DMS53 (cell line): ENCODE measurements around the gene HAUS7.

ENCODE experiments used
- DNase-seq: peaks from one replicate; lab custom pipeline; 2025; lab: John Stamatoyannopoulos, UW

Gene HAUS7

DNA sequence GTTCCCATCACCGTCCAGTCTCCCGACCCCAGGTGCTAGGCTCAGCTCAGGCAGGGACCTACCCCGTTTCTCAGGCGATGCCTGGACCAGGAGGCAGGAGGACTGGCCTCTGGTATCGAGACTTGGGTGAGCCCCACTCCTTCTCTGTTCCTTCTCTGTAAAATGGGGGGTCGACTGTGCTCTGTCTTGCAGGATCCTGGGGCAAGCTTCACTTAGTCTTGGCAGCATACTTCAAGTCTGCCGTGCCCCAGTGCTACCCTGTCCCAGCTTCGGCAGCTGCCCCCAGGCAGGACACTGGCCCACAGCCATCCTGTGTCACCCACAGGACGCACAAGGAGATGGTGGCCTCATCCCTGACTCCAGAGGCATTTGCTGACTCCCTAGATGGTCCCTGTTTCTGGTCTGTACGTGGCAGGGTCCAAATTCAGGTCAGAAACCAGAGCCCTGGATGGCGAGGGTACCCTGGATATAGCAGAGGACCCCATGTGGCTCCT, 7.0 kb upstream of the HAUS7 start:
- DNase-seq = no peak

DNA sequence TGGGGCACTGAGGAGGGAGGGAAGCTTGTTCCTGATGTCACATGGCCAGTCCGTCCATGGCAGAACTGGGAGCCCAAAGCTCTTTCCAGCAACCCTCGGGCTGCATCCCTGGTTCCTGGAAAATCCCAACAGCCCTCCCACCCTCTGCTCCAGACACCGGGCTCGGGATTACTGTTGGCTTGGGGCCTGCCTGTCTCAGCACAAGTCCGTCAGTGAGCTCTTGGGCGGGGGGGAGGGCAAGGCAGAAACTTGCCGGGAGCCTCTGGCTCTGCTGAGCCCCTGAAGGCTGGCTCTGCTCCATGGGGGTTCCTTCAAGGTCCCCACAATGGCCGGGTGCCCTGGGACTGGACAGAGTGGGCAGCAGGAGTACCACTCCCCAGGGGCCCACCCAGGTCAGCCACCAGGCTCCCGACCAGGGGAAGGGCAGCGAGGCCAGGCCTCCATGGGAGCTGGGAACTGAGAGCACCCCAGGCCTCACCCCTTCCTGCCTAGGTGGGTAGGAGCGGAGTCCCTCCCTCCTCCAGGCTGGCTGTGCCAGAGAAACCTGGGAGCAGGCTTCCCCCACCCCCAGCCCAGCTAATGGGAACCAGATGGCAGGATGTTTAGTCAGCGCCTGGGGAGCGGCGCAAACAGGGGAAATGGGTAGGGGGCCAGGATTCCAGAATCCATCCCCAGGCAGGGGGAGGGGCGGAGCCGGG, 6.4 kb upstream of the HAUS7 start:
- no peak for DNase-seq

DNA sequence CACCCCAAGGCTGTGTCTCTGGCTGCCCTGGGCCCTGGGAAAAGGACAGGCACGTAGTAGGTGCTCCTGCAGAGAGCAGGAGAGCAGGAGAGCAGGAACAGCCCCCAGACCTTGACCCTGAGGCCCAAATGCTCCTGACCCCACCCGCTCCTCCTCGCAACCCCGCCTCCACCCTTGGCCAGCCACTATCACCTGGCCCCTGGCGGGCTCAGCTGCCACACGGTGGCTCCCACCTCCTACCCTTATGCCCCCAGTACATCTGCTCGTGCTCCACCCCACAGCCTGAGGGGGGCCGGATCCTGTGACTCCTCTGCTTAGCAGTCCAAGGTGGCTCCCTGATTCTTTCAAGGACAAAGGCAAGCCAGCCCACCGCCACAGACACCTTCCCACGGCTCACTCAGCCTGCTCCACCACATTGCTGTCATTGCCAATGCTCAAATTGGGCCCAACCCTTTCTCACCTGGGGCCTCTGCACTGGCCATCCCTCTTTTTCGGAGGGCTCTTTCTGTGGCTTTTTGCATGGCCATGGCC, 5.4 kb upstream of the HAUS7 start:
- no peak for DNase-seq

DNA sequence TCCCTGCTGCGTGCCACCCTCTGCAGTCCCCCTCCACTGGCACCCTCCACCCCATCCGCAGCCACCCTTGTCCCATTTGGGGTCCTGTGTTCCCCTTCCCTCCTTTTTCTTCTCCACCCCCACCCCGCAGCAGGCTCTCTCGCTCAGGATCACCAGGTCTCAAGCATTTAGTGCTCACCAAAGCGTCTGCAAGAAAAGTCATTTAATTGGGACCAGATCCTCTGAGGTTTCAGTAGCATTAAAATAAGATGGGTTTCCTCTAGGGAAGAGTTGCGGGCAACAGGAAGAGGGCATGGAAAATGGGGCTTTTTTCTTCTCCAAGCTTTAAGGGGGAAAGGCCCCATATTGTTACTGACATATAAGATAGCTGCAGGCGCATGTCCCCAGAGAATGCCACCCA, 4.9 kb upstream of the HAUS7 start:
- no peak for DNase-seq

DNA sequence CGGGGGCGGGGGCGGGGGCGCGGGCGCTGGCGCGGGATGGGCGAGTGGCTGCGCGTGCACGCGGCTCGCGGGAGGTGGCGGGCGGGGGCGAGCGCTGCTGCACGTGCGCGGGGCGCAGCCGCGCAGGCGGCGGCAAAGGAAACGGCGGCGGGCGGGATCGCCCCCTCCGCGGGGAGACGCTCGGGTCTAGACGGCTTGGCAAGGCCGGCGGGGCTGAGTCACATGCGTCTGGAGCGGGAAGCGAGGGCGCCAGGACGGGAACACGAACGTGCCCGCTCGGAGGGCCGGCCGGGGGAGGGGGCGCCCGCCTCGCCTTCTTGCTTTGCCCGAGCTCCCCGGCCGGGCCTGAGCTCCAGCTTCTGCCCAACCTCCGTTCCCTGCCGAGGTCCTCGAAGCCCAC, 4.3 kb upstream of the HAUS7 start:
- peak; percentile 61 for DNase-seq

DNA sequence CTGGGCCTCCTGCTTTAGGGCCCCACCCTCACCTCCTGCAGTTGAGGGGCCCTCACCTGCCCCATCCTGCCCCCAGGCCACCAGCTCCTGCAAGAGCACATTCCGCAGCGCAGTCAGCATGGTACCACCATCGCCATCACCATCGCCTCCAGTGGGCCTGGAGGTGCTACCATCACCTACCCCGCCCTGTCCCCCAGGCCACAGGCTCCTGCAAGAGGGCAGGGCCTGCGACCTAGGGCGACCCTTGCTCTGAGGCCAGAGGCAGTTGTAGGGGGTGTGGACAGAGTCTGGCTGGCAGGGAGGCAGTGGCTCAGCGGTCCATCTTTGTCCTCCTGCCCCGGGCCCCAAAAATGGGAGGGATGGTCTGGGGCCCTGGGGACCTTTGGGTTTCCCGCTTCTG, 3.9 kb upstream of the HAUS7 start:
- no peak for DNase-seq

DNA sequence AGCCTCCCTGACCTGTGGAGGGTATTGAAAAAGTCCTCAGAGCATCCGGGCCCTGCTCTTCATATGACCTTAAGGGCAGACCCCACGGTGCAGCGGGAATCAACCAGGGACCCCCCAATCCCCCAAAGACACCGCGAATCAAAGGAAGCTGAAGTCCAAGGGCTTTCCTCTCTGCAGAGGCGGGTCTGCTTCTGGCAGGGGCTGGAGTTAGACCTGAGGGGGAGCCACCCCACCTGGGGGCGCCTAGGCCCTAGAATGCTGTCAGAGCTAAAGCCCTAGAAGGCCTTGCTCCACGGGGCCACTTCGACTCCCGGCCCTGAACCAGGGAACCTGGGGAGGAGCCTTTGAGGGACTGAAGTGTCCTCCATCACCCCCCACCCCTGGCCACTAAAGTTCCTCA, 2.8 kb upstream of the HAUS7 start:
- DNase-seq = no peak

DNA sequence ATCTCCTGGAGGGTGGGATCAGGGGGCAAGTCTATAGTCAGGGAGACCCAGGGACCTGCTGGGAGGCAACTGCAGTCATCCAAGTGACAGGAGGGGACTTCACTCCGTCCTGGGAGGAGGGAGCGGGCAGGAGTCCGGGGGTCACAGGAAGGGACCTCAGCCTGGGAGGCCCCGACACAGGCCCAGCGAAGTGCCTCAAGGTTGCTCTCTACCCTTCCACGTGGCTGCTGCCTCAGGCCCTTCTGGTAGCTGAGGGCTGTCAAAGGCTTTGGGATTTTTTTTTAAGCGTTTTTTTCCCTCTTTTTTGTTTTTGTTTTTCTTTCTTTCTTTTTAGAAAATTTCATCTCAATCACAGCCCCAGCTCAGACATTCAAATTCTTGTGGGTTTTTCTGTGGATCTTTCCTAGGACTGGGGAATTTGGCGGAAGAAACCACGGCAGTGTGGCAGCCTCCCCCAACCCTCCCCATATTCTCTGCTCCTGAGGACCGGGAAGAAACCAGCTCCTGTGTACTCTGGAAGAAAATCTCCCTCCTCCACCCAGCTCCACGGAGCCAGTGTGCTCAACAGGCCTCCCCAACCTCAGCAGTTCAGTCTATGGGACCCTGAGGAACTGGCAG, 1.4 kb upstream of the HAUS7 start:
- DNase-seq = no peak

DNA sequence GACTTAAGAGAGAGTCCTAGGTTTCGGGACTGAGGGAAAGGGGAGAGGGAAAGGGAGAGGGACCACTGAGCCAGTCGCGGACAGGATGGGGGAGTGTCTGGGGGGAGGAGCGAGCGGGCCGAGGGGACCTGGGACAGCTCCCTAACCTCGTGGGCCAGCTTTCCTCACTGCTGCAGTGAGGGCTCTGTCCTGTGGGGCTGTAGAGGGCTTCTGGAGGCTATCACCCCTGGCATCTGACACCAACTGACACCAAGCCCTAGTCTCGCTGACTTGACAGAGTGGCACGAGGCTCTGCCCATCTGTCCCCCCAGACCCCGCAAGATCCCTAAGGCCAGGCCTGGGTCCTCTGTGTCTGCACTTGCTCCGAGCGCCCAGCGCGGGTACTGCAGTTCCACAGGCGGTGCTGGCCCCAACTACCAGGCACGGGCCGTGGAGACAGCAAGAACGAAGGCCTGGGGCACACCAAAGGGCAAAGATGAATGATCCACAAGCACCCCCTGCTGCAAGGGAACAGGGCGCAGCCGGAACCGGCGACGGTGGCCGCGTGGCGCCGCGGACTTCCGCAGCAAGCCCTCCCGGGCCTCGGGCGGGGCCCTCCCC, 465 bp downstream of the HAUS7 start:
- peak; percentile 76 for DNase-seq

DNA sequence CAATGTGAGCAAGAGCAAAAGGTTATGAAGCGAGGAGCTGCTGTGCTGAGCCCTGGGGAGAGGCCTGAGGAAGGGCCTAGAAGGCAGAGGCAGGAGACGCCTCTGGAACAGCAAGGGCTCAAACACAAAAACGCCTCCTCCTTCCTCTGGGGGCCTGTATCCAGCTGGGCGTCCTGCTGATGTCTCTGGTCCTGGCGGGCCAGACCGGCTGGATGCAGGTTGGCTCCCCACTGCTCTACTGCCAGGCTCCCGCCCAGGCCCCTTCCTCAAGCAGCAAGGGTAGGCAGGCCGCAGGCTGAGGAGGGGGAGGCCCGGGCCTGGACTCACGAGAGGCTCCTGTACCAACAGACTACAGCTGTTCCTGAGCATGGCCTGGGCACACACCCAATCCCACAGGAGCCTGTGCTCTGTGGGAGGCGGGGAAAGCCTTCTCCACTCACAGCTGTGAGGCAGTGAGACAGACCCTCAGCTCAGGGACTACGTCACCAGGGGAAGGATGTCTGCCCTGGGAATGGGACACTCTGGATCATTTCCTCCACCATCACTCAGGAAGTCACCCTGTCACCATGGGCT, 2.3 kb downstream of the HAUS7 start:
- DNase-seq = no peak

DNA sequence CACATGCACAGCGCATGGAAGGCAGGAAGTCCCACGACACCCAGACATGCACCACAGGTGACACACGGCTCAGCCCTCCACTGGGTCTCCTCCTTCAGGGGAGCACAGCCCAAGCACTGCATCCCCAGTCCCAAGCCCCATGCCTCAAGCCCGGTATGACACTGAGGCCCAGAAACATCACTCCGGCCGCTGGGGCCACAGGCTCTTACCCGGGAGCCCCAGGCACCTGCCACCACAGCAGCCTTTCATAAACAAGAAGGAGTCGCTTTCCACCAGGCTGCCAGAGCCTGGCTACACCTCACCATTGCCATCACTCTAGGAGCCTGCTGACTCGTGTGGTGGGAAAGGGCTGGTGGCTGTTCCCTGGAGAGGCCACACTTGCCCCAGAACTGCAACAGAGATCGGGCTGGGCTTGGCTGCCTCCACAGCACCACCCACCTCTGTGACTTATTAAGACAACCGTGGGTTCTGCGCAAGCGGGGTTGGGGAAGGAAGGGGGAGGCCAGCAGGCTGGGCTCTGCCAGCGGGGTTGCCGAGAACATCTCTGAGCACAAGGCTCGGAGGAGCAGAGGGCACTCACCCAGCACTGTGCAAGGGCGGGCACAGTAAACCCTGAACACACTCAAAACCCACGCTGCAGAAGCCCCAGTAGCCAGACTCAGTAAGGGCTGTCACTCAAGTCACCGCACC, 4.5 kb downstream of the HAUS7 start:
- no peak for DNase-seq

DNA sequence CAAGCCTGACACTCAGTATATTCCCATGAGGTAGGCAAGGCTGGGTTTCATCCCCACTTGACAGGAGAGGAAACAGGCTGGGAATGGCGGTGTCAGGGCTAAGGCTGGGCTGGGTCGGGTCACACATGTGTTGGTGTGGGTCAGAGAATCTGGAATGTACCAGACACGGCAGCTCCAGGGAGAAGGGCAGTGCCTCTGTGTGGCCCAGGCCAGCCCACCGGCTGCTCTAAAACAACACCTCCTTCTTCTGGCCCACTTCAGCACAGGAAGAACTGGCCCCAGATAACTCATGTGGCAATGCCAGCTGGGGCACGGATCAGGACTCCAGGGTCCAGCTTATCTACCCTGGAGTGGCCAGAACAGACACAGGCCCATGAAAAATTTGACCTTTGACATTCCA, 6.3 kb downstream of the HAUS7 start:
- DNase-seq = no peak

DNA sequence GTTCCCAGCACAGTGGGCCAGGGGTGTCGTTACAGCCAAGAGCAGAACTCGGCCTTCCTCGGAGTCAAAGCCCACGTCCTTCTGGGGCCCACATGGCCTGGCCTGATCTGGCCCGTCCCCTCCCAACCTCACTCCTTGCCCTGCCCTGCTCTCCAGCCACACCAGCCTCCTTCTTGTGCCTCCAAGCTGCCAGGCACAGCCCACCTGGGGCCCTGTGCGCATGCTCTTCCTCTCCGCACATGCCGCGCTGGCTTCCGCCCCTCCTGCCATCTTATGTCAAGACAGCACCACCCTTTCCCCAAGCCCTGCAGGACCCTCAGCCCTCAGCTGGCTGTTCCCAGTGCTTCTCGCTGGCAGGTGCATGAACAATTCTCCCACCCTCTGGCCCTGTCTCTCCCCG, 6.8 kb downstream of the HAUS7 start:
- DNase-seq = no peak

DNA sequence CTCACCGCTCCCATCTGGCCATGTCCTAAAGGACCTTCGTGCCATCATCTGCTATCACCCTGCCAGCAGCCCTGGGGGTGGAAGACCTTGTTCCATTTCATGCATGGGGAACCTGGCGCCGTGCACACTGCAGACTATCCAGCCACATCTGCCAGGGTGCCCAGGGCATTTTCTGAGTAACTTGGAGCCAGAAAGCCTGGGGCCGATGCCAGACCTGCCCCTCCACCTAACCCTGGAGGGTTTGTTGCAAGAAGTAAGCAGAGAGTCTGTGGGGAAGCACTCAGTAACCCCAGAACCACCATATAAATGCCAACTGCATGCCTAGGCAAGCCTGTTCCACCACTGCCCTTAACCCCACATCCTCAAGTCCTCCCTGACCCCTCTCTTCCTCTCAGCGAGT, 7.3 kb downstream of the HAUS7 start:
- no peak for DNase-seq

DNA sequence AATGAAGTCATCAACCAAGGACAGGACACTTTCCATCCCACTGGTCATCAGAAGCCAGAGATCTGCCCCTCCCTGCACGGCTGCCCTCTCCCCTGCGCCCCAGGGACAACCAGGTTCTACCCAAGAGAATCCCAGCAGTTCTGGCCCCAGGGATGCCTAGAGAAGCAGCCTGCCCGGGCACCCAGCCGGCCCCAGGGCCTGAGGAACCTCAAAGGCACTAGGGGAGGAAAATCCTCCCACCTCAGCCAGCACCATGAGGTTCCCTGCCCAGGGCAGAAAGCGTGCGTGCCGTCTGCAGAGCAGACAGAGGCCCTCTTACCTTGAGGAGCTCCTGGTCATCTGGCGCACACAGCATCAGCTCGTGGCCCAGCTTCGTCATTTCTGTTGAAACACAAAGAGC, 8.1 kb downstream of the HAUS7 start:
- no peak for DNase-seq

DNA sequence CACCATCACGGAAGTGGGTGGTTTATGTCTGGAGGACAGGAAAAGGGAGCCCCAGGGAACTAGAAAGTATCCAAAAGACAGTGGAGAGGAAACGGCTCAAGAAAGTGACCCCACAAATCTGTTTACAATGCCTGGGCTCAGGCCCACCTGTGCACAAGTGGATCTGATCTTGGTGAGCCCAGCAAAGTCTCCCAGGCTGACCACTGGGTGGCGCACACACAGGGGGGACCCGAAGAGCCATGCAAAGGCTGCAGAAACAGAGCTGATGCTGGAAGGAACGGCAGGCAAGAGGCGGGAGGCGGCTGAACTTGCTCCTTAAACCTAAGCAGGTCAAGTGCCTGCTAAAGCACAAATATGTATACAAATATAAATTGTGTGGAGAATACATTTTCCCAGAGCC, 9.6 kb downstream of the HAUS7 start:
- peak; percentile 65 for DNase-seq

DNA sequence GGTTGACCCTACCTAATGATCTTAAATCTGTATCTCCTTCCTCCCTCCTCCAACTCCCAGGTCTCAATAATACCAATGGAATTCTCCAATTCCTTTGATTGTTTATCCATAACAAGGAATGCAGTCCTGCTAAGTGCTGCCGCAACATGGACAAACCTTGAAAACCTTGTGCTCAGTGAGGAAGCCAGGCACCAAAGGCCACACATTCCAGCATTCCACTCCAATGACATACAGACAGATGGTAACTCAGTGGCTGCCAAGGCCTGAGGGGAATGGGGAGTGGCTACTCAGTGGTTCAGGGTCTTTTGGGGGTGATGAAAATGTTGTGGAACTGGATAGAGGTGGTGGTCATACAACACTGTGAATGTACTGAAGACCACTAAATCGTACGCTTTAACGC, 10.4 kb downstream of the HAUS7 start:
- no peak for DNase-seq

DNA sequence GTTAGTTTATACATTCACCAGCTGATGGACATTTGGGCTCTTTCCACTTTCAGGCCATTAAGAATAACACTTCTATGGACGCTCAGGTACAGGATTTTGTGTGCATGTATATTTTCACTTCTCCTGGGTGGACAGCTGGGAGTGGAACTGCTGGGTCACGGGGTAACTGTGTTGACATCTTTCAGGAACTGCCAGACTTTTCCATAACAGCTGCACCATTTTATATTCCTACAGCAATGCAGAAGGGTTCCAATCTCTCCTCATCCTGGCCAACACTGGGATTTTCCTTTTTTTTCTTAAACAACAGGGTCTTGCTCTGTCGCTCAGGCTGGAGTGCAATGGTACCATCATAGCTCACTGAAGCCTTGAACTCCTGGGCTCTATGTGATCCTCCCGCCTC, 11.9 kb downstream of the HAUS7 start:
- no peak for DNase-seq

DNA sequence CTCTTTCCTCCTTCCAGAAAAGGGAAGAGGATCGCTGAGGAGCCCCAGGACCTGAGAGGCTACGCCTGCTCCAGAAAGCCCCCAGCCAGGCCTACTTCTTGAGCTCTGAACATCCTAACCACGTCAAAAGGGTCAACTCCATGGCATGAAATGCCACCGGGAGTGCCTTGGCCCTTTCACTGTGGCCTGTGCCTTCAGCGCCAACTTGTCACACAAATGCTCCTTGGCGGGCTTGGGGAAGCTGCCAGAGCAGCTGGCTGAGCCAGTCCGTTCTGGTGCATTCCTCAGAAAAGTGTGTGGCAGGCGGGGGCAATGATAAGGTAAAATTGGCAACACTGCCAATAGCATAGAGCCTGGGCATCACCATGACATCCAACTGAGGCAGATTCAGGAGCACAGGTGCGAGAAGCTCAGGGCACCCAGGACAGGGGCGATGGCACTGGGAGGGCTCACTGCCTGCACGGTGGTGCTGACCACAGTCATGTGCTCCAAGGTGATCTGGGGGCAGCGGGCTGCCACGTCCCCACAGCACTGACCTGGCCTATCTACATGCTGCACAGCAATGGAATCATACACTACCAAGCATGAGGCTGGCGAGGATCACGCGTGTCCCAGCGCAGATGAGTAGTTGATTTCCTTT, 12.4 kb downstream of the HAUS7 start:
- DNase-seq = no peak

DNA sequence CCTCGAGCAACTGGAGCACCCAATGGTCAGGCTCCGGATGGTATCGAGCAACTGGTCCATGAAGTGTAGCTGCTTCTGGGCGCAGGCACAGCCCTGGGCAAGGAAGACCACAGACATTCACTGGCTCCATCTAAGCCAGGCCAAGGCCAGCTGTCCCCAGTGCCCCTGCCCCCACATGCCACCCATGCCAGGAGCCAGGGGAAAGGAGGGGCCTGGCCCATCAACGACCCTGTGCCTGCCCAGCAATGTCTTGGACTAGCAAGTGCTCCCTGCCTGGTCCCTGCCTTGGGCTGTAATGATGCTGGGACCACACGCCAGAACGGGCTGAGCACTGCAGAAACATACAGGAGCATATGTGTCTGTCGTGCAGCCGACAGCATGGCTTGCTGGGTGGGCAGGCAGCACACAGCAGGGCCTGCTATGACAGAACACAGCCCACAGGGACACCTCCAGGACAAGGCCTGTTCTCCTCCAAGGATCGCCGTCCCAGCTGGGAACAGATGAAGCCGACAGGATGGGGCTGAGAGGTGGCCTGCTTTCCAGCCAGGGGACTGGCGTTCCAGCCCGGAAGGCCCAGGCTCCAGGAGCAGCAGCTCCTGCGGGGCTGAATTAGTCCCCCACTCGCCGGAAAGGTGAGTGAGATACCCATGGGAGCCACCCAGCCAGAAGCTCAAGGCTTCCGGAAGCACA, 13.1 kb downstream of the HAUS7 start:
- DNase-seq = no peak

DNA sequence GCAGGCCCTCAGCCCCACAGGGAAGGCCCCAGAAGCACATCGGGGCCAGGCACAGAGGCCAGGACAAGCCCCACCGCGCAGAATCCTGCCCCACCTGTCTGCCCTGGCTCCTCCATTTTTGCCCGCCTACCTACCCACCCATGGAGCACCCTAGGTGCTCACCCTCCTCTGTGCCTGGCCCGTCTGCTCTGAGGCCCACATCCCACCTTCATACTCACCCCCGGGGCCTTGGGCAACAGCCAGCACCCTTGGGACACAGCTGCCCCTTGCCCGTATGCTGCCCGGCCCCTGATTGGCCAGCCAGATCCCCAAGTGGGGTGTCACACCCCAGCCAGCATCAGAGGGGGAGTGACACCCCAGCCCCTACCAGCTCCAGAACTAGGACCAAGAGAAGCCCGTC, 13.7 kb downstream of the HAUS7 start:
- no peak for DNase-seq
